Keratinocyte (primary cell): ENCODE data around the gene MAP1LC3B. TPM values are rescaled to one million over a fixed set of nuclear protein-coding genes. Genes with fewer than 3 reads are reported as not detected.

ENCODE experiments used
- DNase-seq: peaks from one replicate; pipeline ENCODE4 v3.0.0-alpha.2; 2011; ENCODE audit warnings: low read depth, missing footprints, low spot score
- FAIRE-seq: peaks from 2 replicates; lab custom pipeline; 2011; peaks lifted over from hg19 to GRCh38; lab: Jason Lieb, UNC
- H2AFZ ChIP-seq: 2 replicates; pipeline ENCODE4 v1.6.0; 2012; ENCODE audit warnings: low read length, control low read depth, inconsistent platforms; ENCODE audit not compliant: control insufficient read depth
- H3K27ac ChIP-seq: 2 replicates; pipeline ENCODE4 v1.5.1; 2011; ENCODE audit warnings: low read length; ENCODE audit not compliant: control insufficient read depth, insufficient read depth
- H3K27me3 ChIP-seq: 3 replicates; pipeline ENCODE4 v1.6.0; 2011; ENCODE audit warnings: low read length; ENCODE audit not compliant: control insufficient read depth, insufficient read depth; ENCODE audit errors: extremely low read depth
- H3K36me3 ChIP-seq, 2 experiments: 2 replicates in 1 of 2; 3 replicates in 1 of 2; pipeline ENCODE4 v1.5.1; 2011; ENCODE audit warnings: low read length in 2 of 2, mild to moderate bottlenecking in 1 of 2; ENCODE audit not compliant: control insufficient read depth in 2 of 2, insufficient read depth in 2 of 2; ENCODE audit errors: extremely low read depth in 1 of 2
- H3K4me1 ChIP-seq: 3 replicates; pipeline ENCODE4 v1.5.1; 2011; ENCODE audit warnings: low read length; ENCODE audit not compliant: control insufficient read depth, insufficient read depth; ENCODE audit errors: extremely low read depth
- H3K4me2 ChIP-seq: 3 replicates; pipeline ENCODE4 v1.6.0; 2011; ENCODE audit warnings: low read depth, low read length; ENCODE audit not compliant: control insufficient read depth, insufficient read depth; ENCODE audit errors: extremely low read depth
- H3K4me3 ChIP-seq, 3 experiments: fragments of 200-600 bp in 1 of 3; sonication (generic) in 1 of 3; 2 replicates in 2 of 3; 3 replicates in 1 of 3; pipeline ENCODE4 v1.5.1; 2011 to 2016; ENCODE audit warnings: low read length in 3 of 3, mild to moderate bottlenecking in 3 of 3, control low read depth in 2 of 3, inconsistent platforms in 1 of 3, low read depth in 1 of 3, mixed read lengths in 1 of 3, mixed run types in 1 of 3, moderate library complexity in 1 of 3; ENCODE audit not compliant: control insufficient read depth in 2 of 3, insufficient read depth in 2 of 3; ENCODE audit errors: extremely low read depth in 1 of 3
- H3K79me2 ChIP-seq: 2 replicates; pipeline ENCODE4 v1.6.0; 2012; ENCODE audit warnings: low read length; ENCODE audit not compliant: control insufficient read depth, insufficient read depth
- H3K9ac ChIP-seq: 3 replicates; pipeline ENCODE4 v1.6.0; 2011; ENCODE audit warnings: low read length; ENCODE audit not compliant: control insufficient read depth, insufficient read depth; ENCODE audit errors: extremely low read depth
- H3K9me1 ChIP-seq: 3 replicates; pipeline ENCODE4 v1.6.0; 2011; ENCODE audit warnings: low read length; ENCODE audit not compliant: control insufficient read depth, insufficient read depth; ENCODE audit errors: extremely low read depth
- H3K9me3 ChIP-seq: 2 replicates; pipeline ENCODE4 v1.5.1; 2012; ENCODE audit warnings: low read depth, low read length; ENCODE audit not compliant: control insufficient read depth
- H4K20me1 ChIP-seq: 3 replicates; pipeline ENCODE4 v1.6.0; 2011; ENCODE audit warnings: low read length; ENCODE audit not compliant: control insufficient read depth, insufficient read depth; ENCODE audit errors: extremely low read depth
- CTCF ChIP-seq, 3 experiments: IDR thresholded peaks in 1 of 3; conservative IDR thresholded peaks in 1 of 3; optimal IDR thresholded peaks in 1 of 3; 2 replicates in 2 of 3; 3 replicates in 1 of 3; pipeline versions ENCODE3 to v1.5.1; 2011; ENCODE audit warnings: low read length in 3 of 3, mild to moderate bottlenecking in 3 of 3, moderate library complexity in 2 of 3, control low read depth in 1 of 3, inconsistent platforms in 1 of 3; ENCODE audit not compliant: insufficient read depth in 2 of 3; ENCODE audit errors: extremely low read depth in 1 of 3
- EZH2 ChIP-seq: IDR thresholded peaks from one replicate; pipeline ENCODE4 v1.6.1; 2012; ENCODE audit warnings: inconsistent platforms, mild to moderate bottlenecking, low read length, moderate library complexity
- dilution Hi-C: fragments of 300-500 bp; cut with MboI; formaldehyde crosslinking; loops from one replicate; pipeline ENCODE4 v1.7.0; 2020; ENCODE audit warnings: low sequenced_read_pairs; ENCODE audit not compliant: extremely low pct_ligation_motif_present
- polyA plus RNA-seq, 5 experiments: library from polyadenylated mRNA; depleted of rRNA in 3 of 5; stranded (reverse) in 3 of 5; stranded (forward) in 1 of 5; unstranded in 1 of 5; fragments of >200 nt; gene quantifications; 1 replicate in 1 of 5; 2 replicates in 3 of 5; 3 replicates in 1 of 5; pipeline versions ENCODE4 v1.2.1 to v1.2.3, GENCODE V29; 2011 to 2012; ENCODE audit warnings: missing spikeins in 2 of 5, low read depth in 1 of 5, low replicate concordance in 1 of 5

Gene MAP1LC3B
- polyA plus RNA-seq, 1 donor (not counting 4 experiments of a cell fraction or from before 2014, with no cell fraction given), result 50.3 TPM

GRCh38 chr16:87371261-87371866 is 20.8 kb upstream of the MAP1LC3B start:
- no peak overlapping the region for H3K4me3 ChIP-seq
- H3K9me3 ChIP-seq, result no peaks in the 10 kb centered on the region
- no peaks in the 10 kb centered on the region for H3K27me3 ChIP-seq
- H4K20me1 ChIP-seq, result peaks cover 18% of the 10 kb centered on the region
- TF ChIP-seq EZH2, result no peak
- TF ChIP-seq CTCF (optimal IDR thresholded peaks at IDR 0.05 in 1 of 3, IDR thresholded peaks at IDR 0.05 in 1 of 3, conservative IDR thresholded peaks at IDR 0.05 in 1 of 3; ENCODE audit: extremely low read depth in 1 of 3, insufficient read depth in 2 of 3, low read length in 3 of 3), result no peak
- dilution Hi-C loops, result no loop called here
- H3K27ac ChIP-seq, result no peak overlapping the region
- H2AFZ ChIP-seq, result no peak overlapping the region
- H3K9ac ChIP-seq, result no peak overlapping the region
- H3K79me2 ChIP-seq, result peaks cover 90% of the 10 kb centered on the region
- peaks cover 4% of the 10 kb centered on the region for H3K9me1 ChIP-seq
- peaks cover 8 to 10% of the 10 kb centered on the region in 2 experiments for H3K36me3 ChIP-seq
- H3K4me2 ChIP-seq, result no peak overlapping the region
- FAIRE-seq (no peak), DNase-seq (no peak)
- H3K4me1 ChIP-seq, result peaks cover 11% of the 10 kb centered on the region

- Histone ChIP-seq H3K9me1 (peaks cover 4% of the 10 kb centered on the region), H2AFZ (no peak overlapping the region), H3K79me2 (peaks cover 90% of the 10 kb centered on the region), H3K9me3 (no peaks in the 10 kb centered on the region), H3K27me3 (no peaks in the 10 kb centered on the region), H3K27ac (no peak overlapping the region), H3K4me1 (peaks cover 15% of the 10 kb centered on the region), H4K20me1 (peaks cover 18% of the 10 kb centered on the region), H3K36me3 (peaks cover 4 to 8% of the 10 kb centered on the region in 2 experiments), H3K4me3 (no peak overlapping the region), H3K4me2 (no peak overlapping the region), H3K9ac (no peak overlapping the region)
- FAIRE-seq (no peak), DNase-seq (no peak)
- dilution Hi-C loops, result no loop called here
- no peak for TF ChIP-seq CTCF (optimal IDR thresholded peaks at IDR 0.05 in 1 of 3, IDR thresholded peaks at IDR 0.05 in 1 of 3, conservative IDR thresholded peaks at IDR 0.05 in 1 of 3; ENCODE audit: extremely low read depth in 1 of 3, insufficient read depth in 2 of 3, low read length in 3 of 3)
- no peak for TF ChIP-seq EZH2
Measured at GRCh38 chr16:87372305-87372704, 19.8 kb upstream of the MAP1LC3B start.
